Measurements from ENCODE around the gene PSMA1.

The PSMA1 gene

DNA sequence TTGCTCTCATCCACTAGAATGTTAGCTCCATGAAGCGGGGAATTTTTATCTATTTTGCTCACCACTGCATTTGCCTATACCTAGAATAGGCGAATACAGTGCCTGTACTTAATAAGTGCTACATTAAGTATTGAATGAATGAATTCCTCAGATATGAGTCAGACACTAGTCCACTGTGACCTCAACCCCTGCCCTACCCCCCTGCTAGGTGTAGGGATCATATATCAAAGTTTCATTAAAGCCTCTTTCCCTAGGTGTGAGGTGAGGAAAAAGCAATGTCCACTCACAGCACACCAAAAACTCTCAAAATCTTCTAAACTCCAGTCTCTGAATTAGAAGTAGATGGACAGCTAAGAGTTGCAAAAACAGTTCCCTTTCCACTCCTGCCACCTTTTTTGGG is 9.8 kb upstream of the PSMA1 start:
- DNase-seq (ENCODE audit: low read depth in 2 of 2), result no peak

- DNase-seq (ENCODE audit: low read depth in 2 of 2), result no peak
Observed at GRCh38 chr11:14529321-14529720, 9.1 kb upstream of the PSMA1 start.

- DNase-seq (ENCODE audit: low read depth in 2 of 2), result no peak
Observed at GRCh38 chr11:14522801-14523200, 2.6 kb upstream of the PSMA1 start.

DNA sequence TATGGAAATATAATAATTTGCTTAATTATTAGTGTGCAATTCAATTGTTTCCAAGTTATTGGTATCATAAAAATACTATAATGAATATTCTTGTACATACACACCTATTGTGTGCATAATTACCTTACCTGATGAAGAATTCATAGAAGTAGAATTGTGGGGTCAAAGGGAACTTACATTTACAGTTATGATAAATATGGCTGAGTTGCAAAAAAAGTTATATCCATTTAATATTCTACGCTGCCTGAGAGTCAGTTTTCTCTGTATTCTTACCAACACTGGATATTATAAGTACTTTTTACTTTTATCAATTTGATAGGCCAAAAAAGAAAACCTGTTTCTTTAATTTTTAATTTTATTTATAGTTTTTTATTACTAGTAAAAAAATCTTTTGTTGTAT is 2.1 kb upstream of the PSMA1 start:
- no peak for DNase-seq (ENCODE audit: low read depth in 2 of 2)

DNA sequence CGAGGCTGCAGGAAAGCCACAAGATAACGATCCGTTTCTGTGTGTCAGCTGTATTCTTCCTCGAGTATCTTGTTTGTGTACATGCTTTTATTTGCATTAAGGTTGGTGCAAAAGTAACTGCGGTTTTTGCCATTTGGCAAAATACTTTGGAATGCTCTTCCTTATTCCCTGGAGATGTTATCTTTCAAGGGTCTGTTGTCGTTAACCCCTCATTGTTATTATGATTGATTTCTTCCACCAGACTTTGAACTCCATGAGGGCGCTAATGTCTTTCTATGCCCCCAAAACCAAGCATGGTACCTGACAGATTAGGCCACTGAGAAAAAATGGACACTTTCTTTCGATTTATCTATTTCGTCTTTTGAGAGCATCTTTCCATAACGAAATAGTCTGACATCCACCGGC is 563 bp upstream of the PSMA1 start:
- DNase-seq (ENCODE audit: low read depth in 2 of 2), result no peak

DNA sequence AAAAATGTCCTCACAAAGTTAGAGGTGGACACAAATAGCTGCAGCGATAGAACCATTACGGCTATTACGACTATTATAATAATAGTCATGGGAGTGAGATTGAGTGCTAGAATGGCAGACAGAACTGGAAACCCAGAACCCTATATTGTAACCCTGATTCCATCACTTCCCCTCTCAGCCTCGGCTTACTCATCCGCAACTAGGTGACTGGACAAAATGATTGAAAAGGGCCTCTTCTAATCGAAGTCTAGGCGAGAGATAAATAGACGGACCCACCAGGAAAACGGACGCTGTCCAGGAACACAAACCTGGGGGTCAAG is 629 bp downstream of the PSMA1 start:
- DNase-seq (ENCODE audit: low read depth in 2 of 2), result peak in 1 of 2 donors; percentile 22

GRCh38 chr11:14518820-14519219 is 1.4 kb downstream of the PSMA1 start:
- DNase-seq (ENCODE audit: low read depth in 2 of 2), result no peak

GRCh38 chr11:14513800-14514199 is 6.4 kb downstream of the PSMA1 start:
- DNase-seq (ENCODE audit: low read depth in 2 of 2), result no peak

- no peak for DNase-seq (ENCODE audit: low read depth in 2 of 2)
Observed at GRCh38 chr11:14506532-14506931, 13.7 kb downstream of the PSMA1 start.

DNA sequence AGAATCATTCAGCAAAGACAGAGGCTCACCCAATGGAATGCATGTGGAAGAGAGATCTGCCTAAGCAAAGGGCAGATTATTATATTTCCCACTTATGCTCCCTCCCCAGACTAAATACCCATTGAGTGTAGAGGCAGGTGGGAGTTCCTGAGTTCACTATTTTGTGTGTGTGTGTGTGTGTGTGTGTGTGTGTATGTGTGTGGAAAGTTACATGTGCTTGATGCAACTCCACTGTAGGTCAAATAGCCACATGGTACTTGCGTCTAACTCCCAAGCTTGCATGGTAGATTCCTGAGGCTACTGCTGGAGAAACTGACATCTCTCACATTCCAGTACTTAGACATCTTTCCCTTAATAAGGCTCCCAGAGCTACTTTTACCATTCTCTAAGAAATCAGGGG is 17.2 kb downstream of the PSMA1 start:
- no peak for DNase-seq (ENCODE audit: low read depth in 2 of 2)

DNA sequence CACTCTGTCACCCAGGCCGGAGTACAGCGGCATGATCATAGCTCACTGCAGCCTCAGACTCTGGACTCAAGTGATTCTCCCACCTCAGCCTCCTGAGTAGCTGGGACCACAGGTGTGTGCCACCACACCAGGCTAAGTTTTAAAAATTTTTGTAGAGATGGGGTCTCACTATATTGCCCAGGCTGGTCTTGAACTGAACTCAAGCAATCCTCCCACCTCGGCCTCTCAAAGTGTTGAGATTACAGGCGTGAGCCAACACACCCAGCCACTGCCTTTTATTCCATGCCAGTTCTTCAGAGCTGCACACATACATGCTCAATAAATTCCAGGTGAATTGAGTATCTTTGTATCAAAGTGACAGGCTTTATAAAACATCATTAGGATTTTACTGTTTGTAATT is 18.1 kb downstream of the PSMA1 start:
- DNase-seq (ENCODE audit: low read depth in 2 of 2), result no peak

DNA sequence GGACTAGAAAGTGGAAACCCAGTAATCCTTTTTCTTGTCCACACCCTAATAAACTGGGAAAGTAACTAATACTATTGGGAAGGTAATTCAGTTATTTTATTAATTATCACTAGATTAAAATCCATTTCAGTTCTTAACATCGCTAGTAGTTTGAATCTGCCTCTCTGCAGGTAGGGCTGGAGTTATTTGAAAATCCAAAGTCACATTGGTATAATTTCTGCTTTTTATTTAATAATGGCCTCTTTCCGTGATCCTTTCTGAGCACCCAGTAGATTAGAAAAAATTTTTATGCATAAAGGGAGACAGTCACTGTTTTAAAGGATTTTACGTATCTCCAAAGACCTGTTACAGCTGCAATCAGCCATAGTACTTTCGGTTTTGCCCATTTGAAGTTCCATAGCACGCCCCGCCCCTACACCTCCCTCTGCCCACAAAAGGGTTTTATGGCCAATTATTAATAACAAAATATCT is 20.0 kb downstream of the PSMA1 start:
- DNase-seq (ENCODE audit: low read depth in 2 of 2), result peak in 1 of 2 donors; percentile 27

DNA sequence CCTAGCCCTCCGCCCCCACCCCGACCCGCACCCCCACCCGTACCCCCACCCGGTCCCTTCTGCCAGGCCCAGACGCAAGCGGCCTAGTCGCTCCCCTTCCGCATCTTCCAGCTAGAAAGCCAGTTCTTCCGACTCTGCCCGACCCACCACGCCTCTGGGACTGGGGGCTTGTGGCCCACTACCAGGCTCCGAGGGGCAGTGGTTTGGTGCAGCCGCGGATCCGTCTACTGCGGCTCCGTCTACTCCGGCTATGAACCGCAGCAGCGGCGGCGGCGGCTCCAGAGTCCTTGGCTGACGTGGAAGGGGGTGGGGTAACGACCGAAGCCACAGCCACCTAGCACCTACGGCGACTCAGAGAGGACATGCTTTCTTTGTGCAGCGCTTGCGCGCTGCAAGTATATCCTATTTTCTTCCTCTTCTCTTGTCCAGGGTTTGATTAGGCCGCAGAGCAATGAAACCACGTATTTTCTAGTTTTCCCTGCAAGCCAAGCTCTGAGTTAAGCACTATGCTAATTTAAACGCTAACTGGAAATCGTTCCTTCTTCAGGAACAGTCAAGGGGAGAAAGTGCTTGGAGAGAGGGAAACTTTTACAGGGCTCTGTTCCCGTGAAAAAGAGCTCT is 20.5 kb downstream of the PSMA1 start, which contains the start of gene COPB1:
COPB1 (minus strand) TSS at position 252 of the 621 bp plus-strand sequence. CDS start 883 bp downstream, outside the sequence.
- peak; percentile 87 to 89 for DNase-seq (ENCODE audit: low read depth in 2 of 2)

DNA sequence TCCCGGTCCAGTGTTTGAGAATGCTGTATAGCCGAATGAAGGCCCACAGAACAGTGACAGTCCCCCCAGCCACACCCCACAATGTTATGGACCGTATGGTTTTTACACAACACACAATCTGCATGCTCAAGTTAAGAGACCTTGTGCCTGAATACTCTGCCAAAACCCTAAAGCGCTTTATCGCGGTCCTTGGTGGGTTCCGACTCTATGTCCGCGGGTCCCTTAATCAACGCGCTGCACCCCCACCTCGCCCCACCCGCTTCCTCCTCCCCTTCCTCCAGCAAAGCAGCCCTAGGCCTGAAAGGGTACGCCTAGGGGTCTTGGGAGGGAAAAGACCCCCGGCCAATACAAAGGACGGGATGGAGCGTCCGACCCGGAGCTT is 21.0 kb downstream of the PSMA1 start:
- DNase-seq (ENCODE audit: low read depth in 2 of 2), result peak; percentile 11 to 14

- DNase-seq (ENCODE audit: low read depth in 2 of 2), result no peak
Observed at GRCh38 chr11:14480716-14481115, 39.5 kb downstream of the PSMA1 start.

- no peak for DNase-seq (ENCODE audit: low read depth in 2 of 2)
Observed at GRCh38 chr11:14471127-14471526, 49.1 kb downstream of the PSMA1 start.

DNA sequence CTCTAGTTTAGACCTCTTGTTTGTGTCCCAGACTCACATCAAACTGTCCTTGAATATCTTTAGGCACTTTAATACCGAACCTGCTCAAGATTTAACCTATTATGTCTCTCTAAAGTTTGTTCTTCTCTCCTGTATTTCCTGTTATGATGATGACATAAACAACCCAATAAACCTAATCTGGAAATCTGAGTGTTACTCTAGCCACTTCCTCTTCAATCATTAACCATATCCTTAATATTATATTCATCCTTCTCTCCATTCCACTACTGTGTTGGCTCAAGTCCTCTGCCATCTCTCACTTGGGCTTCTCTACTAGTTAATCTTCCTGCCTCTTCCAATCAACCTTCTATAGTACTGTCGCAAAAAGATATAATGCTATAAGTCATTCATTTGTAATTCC is 56.6 kb downstream of the PSMA1 start:
- no peak for DNase-seq (ENCODE audit: low read depth in 2 of 2)

DNA sequence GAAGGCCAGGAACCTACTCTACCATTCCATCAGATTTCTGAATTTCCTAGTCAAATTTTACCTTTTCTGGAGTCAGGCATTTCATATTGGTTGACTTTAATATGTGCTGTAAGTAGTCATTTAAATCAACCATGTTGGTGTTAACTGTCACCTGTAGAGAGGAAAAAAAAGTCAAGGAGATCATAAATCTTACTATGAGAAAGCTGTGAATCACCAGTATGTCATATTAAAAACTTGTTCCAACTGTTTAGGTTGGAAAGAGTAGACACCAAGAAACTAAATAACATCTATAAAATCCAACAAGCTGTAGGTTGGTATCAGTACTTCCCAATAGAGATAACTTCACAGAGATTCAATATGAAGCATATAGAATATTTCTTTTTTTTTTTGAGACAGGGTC is 60.0 kb downstream of the PSMA1 start:
- DNase-seq (ENCODE audit: low read depth in 2 of 2), result no peak

GRCh38 chr11:14458377-14458776 is 61.8 kb downstream of the PSMA1 start:
- no peak for DNase-seq (ENCODE audit: low read depth in 2 of 2)

GRCh38 chr11:14455648-14456430 is 64.3 kb downstream of the PSMA1 start:
- no peak for DNase-seq (ENCODE audit: low read depth in 2 of 2)
